GM12874 (cell line): ENCODE measurements around the gene TGFBR3.

ENCODE experiments used
- TF ChIP-seq, protein P1 (sequence below): IDR thresholded peaks from 2 replicates; pipeline ENCODE4 v1.5.1; 2011; ENCODE audit warnings: low read depth, mild to moderate bottlenecking, control low read depth, low read length, moderate library complexity; ENCODE audit not compliant: insufficient read depth

The TGFBR3 gene

DNA sequence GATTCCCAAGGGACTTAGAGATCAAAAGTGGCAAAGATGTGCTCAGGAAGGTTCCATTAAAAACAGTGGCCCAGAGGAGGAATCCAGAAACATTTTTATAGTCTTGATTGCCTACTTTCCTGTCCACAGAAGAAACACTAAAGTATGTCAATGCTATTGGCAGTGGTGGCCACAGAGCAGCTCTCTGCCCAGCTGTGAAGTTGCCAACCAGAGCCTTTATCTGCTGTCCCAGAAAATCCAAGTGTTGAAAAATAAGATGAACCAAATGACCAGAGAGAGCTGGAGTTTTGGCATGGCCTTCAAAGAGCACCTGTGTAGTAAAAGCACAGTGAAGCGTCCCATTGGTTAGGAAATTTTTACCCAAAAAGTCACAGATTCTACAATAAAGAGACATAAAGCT lies 181.2 kb downstream of the TGFBR3 start:
- TF ChIP-seq, protein P1, sequence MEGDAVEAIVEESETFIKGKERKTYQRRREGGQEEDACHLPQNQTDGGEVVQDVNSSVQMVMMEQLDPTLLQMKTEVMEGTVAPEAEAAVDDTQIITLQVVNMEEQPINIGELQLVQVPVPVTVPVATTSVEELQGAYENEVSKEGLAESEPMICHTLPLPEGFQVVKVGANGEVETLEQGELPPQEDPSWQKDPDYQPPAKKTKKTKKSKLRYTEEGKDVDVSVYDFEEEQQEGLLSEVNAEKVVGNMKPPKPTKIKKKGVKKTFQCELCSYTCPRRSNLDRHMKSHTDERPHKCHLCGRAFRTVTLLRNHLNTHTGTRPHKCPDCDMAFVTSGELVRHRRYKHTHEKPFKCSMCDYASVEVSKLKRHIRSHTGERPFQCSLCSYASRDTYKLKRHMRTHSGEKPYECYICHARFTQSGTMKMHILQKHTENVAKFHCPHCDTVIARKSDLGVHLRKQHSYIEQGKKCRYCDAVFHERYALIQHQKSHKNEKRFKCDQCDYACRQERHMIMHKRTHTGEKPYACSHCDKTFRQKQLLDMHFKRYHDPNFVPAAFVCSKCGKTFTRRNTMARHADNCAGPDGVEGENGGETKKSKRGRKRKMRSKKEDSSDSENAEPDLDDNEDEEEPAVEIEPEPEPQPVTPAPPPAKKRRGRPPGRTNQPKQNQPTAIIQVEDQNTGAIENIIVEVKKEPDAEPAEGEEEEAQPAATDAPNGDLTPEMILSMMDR = no peak

DNA sequence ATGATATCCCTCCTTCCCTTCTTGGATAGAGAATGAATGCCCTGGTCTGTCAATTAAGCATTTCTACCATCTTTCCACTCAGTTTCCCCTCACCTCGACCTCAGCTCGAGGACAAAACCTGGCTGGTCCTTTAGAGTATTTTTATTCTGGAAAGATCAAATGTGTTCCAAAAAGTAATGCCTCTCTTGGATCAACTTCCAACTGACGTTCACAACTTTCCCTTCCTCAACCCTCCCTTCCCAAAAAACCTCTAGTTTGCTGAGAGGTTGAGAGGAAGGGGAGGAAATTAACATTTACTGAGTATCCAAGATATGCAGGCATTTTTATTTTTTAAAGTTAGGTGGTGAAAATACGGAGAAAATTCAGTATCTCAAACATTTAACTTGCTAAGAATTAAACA lies 182.9 kb downstream of the TGFBR3 start:
- TF ChIP-seq, protein P1 = no peak

DNA sequence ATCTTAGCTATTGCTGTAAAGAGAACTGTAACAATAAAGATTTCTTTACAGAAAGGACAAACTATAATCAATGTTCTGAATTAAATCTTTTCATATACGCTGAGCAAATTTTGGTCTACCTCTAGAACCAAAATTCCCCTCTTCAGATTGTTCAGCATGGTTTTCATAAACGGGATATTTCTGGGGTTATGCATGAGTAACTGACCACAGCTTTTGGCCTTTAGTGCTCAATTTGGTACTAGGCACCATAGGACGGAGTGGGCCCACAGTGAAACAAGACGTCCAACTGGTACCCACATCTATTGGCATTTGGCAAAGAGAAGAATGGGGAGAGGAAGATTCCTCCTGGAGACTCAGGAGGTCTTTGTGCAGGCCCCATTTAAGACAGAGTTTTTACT lies 184.5 kb downstream of the TGFBR3 start:
- TF ChIP-seq, protein P1 = no peak

DNA sequence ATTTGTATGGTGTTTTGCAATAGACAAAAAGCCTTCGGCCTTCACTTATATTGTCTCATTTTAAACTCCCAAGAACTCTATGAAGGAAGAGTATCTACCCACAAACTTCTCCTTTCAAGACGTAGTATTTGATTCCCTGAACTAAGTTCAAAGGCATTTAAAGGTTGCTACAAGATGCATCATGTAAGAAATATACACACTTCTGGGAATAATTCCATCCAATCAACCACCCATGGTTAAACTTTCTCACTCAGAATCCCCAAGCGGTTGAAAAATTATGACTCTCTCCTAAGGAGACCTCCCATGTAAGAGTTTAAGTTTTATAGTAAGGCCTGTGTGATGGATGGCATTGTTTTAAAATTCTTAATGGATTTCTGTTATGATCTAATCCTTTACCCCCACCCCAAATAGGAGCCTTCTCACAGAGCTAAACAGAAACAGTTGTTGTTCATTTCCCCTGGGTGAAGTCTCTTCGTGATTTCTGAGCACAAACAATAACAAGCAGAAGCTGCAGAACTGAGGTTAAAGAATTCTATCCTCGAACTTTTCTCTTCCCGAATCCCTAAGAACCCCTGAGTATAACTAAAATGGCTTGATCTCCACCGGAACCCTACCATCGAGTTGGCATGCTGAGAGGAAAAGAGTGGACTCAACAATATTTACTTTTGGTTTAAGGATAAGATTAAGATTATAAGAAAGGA lies 185.0 kb downstream of the TGFBR3 start:
- TF ChIP-seq, protein P1 = no peak

DNA sequence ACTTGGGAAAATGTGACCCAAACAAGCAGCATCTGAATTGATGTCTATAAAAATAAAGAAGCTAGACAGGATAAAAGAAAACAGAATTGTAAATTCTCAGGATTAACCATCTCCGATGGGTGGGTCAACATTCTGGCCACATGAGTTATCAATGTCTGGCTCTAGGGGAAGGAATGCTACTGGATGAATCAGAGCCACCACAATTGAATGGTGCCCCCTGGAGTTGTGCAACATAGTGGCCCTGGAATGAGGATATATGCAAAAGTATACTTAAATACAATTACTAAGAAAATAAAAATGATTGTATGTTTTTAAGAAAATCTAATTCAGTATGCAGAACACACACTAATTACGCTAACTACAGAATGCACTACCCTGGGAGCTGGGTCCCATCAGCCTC lies 185.6 kb downstream of the TGFBR3 start:
- TF ChIP-seq, protein P1 = no peak

DNA sequence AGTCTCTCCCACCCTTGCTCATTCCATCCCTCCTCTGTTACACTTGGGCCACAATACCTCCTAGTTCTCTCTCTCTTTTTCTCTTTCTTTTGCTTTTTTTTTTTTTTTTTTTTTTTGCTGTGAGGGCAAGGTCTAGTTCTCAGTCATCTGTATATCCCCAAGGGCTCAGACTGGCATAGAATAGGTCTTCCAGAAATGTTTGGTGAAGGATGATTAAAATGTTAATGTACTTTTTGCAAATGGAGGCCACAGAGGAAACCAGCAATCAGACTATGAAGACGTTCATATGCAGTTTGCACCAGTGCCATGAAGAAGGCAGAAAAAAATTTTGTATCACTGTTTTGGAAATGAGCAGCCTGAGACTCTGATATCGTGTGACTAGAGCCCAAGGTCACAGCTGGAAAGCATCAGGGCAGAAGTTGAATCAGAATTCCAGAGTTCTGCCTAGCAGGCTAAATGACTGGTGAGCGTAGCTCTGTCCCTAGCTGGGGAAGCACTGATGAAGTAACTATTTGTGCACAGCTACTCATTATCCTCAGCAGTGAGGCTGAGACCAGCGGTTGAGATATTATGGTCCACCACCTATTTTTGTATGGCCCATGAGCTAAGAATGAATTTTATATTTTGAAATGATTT lies 186.5 kb downstream of the TGFBR3 start:
- TF ChIP-seq, protein P1 = no peak

DNA sequence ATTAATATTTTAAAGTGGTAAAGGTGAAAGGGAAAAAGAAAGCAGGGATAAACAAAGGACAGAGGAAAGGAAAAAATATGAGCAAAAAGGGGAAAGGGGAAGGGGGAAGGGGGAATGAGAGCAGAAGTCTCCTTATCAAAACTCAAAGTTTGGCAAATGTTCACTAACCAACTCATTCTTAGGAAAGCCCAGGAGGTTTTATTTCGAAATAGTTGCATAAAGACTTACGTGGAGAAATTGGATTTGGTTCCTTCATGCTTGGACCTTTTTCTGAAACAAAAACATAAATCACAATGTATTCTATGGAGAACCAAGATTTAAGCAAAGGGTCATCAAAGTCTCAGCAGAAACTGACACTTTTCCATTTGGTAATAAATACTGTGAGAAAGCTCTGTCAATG lies 188.1 kb downstream of the TGFBR3 start:
- TF ChIP-seq, protein P1 = no peak
